ENCODE measurements around the gene SUPT3H.
"Not testable (repeated sequence)": the region's sequence is repeated elsewhere in the genome, so short reads cannot be mapped to it uniquely, and the experiment has no call there.

The SUPT3H gene

DNA sequence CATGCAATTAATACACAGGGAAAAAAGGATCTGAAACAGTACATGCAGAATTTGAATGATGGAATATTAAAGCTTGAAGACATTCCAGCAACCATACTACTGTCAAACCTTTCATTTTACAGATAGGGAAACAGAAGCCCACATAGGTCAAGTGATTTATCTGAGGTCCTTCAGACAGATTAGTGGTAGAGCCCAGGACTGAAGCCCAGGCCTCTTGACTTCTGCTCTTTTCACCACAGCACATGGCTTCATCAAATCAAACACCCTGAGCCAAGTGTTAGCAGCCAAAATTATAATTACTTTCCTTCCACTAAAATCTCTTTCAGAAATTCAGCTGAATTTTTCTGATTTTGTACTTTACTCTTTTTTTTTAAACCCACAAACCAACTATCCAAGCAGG lies 485.2 kb downstream of the SUPT3H start:
- DNase-seq (ENCODE audit: low read depth): no peak

DNA sequence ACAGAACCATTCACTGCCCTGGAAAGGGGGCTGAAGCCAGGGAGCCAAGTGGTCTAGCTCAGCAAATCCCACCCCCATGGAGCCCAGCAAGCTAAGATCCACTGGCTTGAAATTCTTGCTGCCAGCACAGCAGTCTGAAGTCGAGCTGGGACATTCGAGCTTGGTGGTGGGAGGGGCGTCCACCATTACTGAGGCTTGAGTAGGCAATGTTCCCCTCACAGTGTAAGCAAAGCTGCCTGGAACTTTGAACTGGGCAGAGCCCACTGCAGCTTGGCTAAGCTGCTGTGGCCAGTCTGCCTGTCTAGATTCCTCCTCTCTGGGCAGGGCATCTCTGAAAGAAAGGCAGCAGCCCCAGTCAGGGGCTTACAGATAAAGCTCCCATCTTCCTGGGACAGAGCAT lies 498.7 kb downstream of the SUPT3H start:
- not testable (repeated sequence) for DNase-seq (ENCODE audit: low read depth)

- not testable (repeated sequence) for DNase-seq (ENCODE audit: low read depth)
Observed at GRCh38 chr6:44876638-44877037, 501.1 kb downstream of the SUPT3H start.

DNA sequence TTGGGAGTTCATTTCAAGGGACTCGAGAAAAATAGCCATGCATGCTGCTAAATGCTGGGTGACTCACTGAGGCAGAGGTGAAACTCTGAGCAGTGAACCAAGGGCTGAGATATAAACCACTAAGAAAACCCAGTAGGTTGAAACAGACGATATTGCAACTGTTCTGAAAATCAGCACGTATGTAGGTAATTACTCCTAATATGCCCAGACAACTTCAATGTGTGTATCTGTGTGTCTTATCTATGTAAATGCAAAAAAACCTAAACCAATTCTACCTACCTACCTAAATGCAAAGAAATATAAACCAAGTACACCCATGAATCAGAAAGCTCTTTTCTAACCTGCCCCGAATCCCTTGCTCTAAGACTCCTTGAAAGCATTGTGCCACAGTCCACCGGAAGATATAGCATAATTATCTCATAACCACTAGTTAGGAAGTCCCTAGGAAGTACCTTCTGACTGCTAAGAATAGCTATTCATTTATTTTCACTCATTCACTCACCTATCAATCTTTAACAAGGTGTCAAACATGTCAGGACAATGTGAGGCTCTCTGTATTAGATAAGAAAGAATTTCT lies 508.3 kb downstream of the SUPT3H start:
- no peak for DNase-seq (ENCODE audit: low read depth)

DNA sequence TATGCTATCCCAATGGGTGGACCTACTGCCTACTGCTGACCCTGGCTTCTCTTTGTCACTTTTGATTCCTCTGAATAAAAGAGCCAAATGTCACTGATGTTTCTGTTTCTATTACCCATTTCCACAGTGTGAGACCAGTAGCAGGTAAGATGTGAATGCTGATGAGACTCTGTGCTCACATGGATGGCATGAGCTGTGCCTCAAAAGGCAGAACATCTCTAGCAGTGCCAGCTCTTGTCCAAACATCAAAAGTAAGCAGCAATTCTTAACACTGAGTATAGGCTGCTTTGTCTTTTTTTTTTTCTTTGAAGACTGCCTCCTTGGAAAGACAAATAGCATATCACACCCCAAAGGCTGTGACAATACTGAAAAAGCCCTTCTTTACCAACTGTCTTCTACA lies 508.8 kb downstream of the SUPT3H start:
- DNase-seq (ENCODE audit: low read depth): no peak

DNA sequence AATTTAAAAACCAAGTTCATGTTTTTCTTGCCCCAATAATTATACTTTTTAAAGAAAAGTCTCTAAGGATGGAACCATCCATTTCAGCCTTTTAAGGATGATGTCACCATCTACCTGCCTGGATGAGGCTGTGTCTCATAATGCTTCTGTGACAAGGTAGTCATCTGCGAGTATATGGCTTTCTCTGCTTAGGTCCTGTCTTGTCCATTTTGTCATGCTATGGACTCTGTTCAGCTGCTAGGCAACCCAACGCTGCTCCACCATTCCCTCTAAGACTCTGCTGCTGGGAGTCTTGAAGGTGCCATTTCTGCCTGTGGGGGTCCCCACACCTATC lies 509.4 kb downstream of the SUPT3H start:
- DNase-seq (ENCODE audit: low read depth): no peak

DNA sequence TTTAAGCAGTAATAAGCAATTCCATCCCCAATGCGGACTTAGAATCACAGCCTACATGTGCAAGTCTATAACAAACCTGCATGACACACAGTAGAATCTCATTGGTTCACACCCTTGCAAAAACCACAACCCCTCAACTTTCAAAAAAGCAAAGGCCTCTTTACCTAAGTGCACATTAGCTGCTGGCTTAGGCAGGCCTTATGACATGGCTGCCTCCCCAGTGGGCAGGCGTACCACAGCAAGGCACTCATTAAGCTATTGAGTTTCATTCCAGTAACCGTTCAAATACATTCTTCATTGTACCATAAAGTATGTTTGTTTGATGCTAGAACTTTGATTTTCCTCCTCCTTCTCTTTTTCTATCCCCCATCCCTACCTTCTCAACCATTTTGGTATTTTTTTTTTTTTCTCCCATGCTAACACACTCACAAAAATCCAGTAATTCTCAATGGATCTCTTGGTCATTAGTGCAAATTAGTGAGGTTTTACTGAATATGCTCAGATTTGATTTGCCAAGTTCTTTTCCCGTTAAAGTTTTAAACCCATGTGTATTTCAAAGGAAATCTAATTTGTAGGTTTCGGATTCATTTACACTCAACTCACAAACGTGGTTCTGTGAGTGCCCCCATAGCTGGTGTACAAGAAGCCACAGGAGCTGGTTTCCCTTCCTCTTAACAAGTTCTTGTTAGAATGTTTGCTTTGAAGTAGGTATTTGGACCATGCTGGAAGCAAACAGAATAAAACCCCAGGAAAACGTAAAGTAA lies 510.0 kb downstream of the SUPT3H start:
- DNase-seq (ENCODE audit: low read depth): no peak

DNA sequence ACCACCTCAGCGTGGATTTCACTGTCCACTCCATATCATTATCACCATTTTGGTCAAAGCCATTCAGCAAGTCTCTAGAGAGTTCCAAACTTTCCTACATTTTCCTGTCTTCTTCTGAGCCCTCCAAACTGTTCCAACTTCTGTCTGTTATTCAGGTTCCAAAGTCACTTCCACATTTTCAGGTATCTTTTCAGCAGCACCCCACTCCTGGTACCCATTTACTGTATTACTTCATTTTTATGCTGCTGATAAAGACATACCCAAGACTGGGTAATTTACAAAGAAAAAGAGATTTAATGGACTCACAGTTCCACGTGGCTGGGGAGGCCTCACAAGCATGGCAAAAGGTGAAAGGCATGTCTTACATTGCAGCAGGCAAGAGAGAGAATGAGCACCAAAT lies 512.5 kb downstream of the SUPT3H start:
- DNase-seq (ENCODE audit: low read depth): not testable (repeated sequence)

- no peak for DNase-seq (ENCODE audit: low read depth)
Observed at GRCh38 chr6:44859901-44860410, 517.8 kb downstream of the SUPT3H start.

- no peak for DNase-seq (ENCODE audit: low read depth)
Observed at GRCh38 chr6:44858998-44859397, 518.7 kb downstream of the SUPT3H start.

- DNase-seq (ENCODE audit: low read depth): no peak
Observed at GRCh38 chr6:44856479-44856878, 521.3 kb downstream of the SUPT3H start.

DNA sequence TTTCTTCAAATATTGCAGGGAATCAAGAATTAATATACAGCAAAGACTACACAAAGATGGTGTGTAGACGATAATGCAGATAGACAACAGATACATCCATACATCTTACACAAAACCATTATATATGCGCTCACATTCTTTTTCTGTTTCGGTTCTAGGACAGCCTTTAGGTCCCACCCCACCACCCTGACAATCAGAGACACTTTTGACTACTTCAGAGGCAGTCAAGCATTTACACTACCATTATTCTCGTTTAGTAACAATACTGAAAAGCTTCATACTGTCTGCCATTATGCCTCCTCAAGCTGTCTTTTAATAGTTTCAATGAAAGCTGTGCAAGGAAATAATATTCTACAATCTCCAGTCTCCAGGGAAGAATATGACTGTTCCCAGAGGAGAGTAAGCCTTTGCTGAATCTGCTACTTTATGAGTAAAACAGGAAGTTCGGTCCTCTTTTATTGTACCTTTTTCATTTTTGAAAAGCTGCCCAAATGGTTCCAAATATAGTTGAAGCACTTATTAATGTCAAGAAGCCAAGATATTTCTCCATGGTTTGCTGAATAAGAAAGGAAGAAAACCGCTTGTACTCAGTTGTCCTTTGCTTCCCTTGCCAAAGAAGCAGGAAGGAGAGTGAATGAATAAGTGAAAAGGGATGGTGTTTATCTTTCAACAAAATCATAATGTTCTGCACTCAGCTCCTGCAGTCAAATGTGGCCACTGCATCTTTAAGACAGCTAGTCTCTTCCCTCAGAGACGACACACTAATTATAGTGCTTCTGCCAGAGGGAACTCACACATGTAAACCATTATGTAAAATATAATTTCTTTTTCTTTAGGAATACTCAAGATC lies 521.9 kb downstream of the SUPT3H start:
- DNase-seq (ENCODE audit: low read depth): peak; percentile 72

DNA sequence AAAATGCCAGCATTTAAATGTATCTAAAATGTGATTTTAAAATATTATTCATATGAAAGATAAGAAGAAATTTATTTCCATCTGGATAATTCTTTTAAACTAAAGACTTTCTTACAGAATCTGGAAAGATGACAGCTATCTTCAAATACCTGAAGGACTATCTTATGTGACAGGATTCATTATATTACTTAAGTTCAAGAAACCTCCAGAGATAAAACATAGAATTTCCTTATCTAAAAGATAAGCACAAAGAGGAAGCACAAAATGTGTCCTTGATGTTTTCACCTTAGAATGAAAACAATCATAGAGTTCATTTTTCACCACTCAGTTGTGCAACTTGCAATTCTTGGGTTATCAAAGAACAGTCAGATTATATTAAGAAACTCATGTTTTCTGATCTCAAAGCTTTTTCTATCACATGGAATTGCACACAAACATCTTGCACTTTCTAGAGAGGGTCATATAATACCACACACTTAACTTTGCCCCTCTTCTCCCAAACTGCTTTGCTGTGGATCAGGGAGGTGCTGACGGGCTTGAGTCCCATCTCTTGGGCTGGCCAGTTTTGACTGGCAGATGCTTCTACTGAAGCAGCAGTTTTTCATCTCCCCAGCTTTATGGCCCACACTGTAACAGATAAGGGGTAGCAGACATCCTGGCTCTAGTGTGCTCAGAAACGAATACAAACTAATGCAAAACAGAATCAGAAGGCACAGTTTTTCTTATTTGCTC lies 522.9 kb downstream of the SUPT3H start:
- DNase-seq (ENCODE audit: low read depth): no peak

DNA sequence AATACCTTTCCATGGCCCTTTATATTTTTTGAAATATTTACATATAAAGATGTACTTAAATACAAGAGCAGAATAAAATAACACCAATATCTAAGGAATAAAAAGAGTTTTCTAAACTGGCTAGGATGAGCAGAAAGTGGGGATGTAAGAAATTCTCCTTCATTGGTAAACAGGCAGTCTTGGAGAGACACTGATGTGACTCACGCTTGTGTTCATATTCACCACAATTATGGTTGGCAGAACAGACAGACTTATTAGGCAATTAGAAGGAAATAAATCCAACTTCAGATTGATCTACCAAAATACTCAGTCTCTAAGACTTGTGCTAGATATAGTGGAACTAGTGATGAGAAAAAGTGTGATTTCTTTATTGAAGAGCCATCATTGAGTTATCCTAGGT lies 526.6 kb downstream of the SUPT3H start:
- peak; percentile 70 for DNase-seq (ENCODE audit: low read depth)

- no peak for DNase-seq (ENCODE audit: low read depth)
Observed at GRCh38 chr6:44850312-44850711, 527.4 kb downstream of the SUPT3H start.

DNA sequence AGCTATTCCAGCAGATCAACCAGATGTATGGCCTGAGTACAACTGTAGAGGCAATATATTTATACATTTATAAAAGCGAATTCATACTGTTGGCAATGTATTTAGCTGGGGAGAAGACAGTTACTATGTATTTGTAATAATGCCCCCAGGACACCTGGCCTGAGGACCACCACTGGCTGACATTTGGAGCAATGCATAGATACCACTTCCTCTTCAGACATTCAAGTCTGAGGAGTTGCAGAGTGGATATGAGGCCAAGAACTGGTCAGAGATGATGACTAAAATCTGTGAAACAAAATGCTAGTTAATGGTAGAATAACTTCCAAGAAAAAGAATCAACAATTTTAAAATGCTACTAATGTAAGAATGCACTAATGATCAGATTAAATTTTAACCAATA lies 527.9 kb downstream of the SUPT3H start:
- no peak for DNase-seq (ENCODE audit: low read depth)

- DNase-seq (ENCODE audit: low read depth): no peak
Observed at GRCh38 chr6:44843734-44844133, 534.0 kb downstream of the SUPT3H start.

DNA sequence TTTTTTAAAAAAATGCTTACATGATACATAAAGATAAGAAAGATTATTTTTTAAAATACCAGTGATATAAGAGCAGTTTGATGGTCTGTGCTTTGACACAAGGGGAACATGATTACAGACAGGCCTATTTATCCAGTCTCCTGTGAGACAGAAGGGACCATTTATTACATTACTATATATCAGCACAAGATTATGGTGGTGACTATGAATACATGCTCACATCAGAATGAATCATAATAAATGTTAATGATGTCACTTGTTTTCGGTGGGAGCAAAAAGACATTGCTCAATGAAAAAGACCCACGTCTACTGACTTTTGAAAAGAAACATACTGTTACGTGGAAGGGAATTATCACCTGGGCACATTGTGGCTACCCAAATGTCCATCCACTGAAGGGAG lies 535.1 kb downstream of the SUPT3H start:
- DNase-seq (ENCODE audit: low read depth): no peak

DNA sequence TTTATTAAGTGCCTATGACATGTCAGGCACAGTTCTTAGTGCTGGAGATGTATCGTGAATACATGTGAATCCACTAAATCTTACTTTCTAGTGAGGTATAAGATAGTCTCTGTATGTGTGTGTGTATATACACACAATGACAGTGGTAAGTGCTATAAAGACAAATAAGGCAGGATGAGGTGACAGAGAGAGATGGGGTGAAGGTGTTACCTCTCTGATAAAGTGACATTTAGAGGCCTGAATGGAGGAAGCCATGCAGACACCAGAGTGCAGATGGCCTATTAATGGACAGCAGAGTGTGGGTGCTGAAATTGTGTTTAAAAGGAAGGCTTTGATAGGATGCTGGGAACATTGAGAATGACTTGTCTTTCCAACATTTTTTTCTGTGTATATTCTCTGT lies 535.9 kb downstream of the SUPT3H start:
- DNase-seq (ENCODE audit: low read depth): no peak

GRCh38 chr6:44837741-44838140 lies 540.0 kb downstream of the SUPT3H start:
- DNase-seq (ENCODE audit: low read depth): no peak

GRCh38 chr6:44837255-44837654 lies 540.5 kb downstream of the SUPT3H start:
- DNase-seq (ENCODE audit: low read depth): no peak

DNA sequence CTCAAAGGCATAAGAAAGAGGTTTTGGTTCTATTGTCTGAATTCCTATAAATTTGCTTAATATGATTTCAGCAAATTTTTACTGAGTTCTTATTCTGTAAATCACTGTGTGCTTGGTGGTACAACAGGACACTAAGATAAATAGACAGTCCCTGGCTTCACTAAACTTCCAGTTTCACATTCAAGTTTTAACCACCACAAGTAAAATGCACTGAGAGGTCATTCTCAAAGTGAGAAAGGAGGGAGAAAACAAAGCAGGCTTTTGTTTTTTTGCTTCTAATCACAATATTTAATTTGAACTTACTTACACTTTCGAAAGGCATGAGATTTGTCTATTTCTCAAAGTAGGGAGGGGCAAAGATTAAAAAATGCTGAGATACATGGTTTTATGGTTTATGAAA lies 544.5 kb downstream of the SUPT3H start:
- DNase-seq (ENCODE audit: low read depth): no peak

Data from fibroblast of gingiva (primary cell).